ENCODE measurements around the gene ELAC1.
"Not testable (repeated sequence)": the region's sequence is repeated elsewhere in the genome, so short reads cannot be mapped to it uniquely, and the experiment has no call there.

ELAC1 gene

DNA sequence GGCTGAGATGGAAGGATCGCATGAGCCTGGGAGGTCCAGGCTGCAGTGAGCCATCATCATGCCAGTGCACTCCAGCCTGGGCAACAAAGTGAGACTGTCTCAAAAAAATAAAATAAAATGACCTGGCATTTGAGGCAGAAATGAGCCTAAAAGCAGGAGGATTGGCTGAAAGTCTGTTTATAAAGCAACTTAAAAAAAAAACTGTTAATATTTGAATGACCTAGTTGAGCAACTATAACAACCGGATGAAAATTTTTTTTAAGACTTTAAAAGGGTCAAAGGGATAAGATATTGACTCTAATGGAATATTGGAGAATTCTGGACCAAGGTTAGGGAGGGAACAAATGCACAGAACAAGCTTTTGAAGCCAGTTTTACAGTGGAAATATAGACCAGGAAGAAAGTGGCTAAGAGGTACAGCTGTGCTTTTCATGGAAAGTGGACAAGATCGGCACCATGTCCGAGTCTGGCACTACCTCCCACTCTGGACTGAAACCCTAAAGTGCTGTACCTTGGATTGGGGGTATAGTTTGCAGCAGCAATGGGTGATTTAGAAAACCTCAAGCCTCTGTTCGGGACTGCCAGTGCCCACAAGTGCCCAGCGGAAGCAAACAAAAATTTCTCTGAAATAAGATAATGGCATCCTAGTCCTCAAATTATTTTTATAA, 33.2 kb upstream of the ELAC1 start:
- POLR2A ChIA-PET: no interaction called here
- no peak for DNase-seq (ENCODE audit: extremely low spot score)
- TF ChIP-seq CTCF (IDR thresholded peaks at IDR 0.05; ENCODE audit: control extremely low read depth, extremely low read depth, low read depth, missing control alignments): no peak
- CTCF ChIA-PET: interaction anchor here (1.7 kb wide), 1 partner anchor 24 kb away, joined by 6 read pairs; no protein-coding TSS in a partner anchor

DNA sequence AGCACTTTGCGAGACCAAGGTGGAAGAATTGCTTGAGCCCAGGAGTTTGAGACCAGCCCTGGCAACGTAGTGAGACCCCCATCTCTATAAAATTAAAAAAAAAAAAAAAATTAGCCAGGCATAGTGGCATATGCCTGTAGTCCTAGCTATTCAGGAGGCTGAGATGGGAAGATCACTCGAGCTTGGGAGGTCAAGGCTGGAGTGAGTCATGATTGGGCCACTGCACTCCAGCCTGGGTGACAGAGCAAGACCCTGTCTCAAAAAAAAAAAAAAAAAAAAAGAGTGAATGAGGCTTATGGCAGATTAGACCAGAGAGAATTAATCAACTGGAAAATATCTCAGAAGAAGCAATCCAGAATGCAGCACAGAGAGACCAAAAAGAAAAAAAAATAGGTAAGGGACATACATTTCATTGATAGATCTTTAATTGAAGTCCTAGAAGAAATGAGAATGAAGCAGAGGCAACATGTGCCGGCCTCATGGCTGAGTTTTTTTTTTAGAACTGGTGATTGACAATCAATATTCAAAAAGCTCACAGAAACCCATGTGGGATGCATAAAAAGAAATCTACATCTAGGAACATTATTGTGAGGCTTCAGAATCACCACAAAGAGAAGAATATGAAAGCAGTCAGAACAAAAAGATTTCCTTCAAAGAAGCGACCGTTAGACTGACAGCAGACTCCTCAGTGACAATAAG, 32.2 kb upstream of the ELAC1 start:
- DNase-seq (ENCODE audit: extremely low spot score): no peak
- ChIA-PET POLR2A (no interaction called here), CTCF (no interaction called here)
- no peak for TF ChIP-seq CTCF (IDR thresholded peaks at IDR 0.05; ENCODE audit: control extremely low read depth, extremely low read depth, low read depth, missing control alignments)

- no peak for TF ChIP-seq CTCF (IDR thresholded peaks at IDR 0.05; ENCODE audit: control extremely low read depth, extremely low read depth, low read depth, missing control alignments)
- ChIA-PET CTCF (no interaction called here), POLR2A (no interaction called here)
Observed at GRCh38 chr18:50937183-50937582, 30.7 kb upstream of the ELAC1 start.

DNA sequence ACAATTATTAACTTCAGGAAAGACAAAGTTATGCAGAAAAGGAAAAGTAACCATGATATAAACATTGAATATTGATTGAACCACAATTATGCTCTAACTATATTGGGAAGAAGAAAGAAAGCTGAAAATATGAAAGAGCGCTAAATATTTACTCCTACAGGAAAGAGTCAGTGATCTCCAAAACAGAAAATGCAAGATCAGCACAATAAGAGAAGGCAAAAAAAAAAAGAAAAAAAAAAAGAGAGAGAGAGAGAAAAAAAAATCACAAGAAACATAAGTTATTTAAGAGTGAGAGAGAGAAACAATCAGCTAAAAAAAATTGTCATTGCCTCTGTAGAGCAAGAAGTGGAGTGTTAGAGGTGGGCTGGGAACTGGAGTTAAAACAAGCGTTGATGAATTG, 28.9 kb upstream of the ELAC1 start:
- POLR2A ChIA-PET: no interaction called here
- no peak for TF ChIP-seq CTCF (IDR thresholded peaks at IDR 0.05; ENCODE audit: control extremely low read depth, extremely low read depth, low read depth, missing control alignments)
- no peak for DNase-seq (ENCODE audit: extremely low spot score)
- CTCF ChIA-PET: no interaction called here

More at GRCh38 chr18:50937183-50937582, 30.7 kb upstream of the ELAC1 start:
- no peak for DNase-seq (ENCODE audit: extremely low spot score)

- DNase-seq (ENCODE audit: extremely low spot score): no peak
- CTCF ChIA-PET: no interaction called here
- TF ChIP-seq CTCF (IDR thresholded peaks at IDR 0.05; ENCODE audit: control extremely low read depth, extremely low read depth, low read depth, missing control alignments): no peak
- POLR2A ChIA-PET: no interaction called here
Observed at GRCh38 chr18:50944245-50944932, 23.5 kb upstream of the ELAC1 start.

DNA sequence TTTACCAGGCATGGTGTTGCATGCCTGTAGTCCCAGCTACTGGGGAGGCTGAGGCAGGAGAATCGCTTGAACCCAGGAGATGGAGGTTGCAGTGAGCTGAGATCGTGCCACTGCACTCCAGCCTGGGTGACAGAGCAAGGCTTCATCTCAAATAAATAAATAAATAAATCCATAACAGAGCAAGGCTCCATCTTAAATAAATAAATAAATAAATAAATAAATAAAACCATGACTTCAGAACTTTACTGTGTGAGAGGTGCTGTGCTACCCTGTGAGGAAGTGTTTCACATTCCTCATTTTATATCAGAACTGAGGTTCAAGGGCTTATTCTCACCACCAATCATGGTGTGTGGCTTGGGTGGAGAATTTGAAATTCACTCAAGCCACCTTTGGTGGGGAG, 21.9 kb upstream of the ELAC1 start:
- POLR2A ChIA-PET; CTCF ChIA-PET; DNase-seq (ENCODE audit: extremely low spot score): not testable (repeated sequence)

DNA sequence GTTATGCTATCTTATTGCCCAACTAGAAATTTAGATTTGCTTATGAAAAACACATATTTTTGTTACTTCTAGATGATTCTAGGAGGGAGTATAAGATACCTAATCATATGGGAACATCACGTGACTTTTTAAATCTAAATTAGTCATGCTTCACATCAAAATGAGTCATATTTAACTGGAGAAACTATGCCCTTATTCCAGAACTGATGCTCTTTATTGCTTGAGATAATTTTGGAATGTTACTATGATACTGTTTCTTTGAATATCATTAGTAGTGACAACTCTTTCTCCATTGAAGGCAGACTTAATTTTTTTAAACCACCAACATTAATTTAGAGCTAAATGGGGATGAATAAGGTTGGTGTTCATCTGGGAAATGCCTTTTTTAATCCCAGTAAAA, 19.9 kb upstream of the ELAC1 start:
- ChIA-PET POLR2A (no interaction called here), CTCF (interaction anchor here (0.9 to 1.3 kb wide), 2 partner anchors 12 to 19 kb away, joined by 3 read pairs; no protein-coding TSS in a partner anchor)
- DNase-seq (ENCODE audit: extremely low spot score): no peak
- no peak for TF ChIP-seq CTCF (IDR thresholded peaks at IDR 0.05; ENCODE audit: control extremely low read depth, extremely low read depth, low read depth, missing control alignments)

Measured in GM10248 (cell line).